Suprapubic skin (tissue), 4 donors: ENCODE measurements around the gene MXD3.

Source experiments
- EP300 ChIP-seq: sonication (generic); formaldehyde crosslinking; IDR thresholded peaks from one replicate; pipeline ENCODE4 v1.6.1; 2017; ENCODE audit warnings: antibody characterized with exemption
- POLR2A ChIP-seq, 2 donors: fragments of 450-650 bp; IDR thresholded peaks; one replicate each; pipeline ENCODE4 v1.6.1; 2017; ENCODE audit warnings: antibody characterized with exemption in 2 of 2, mild to moderate bottlenecking in 2 of 2, moderate library complexity in 2 of 2
- POLR2AphosphoS5 ChIP-seq, 3 donors: sonication (generic); formaldehyde crosslinking; IDR thresholded peaks; one replicate each; pipeline ENCODE4 v1.6.1; 2017; ENCODE audit warnings: antibody characterized with exemption in 3 of 3
- TF ChIP-seq, protein P1 (sequence below), 2 donors: fragments of 200-600 bp in 1 of 2; fragments of 450-650 bp in 1 of 2; sonication (generic) in 1 of 2; IDR thresholded peaks; one replicate each; pipeline ENCODE4 v1.5.1; 2016 to 2019; ENCODE audit warnings: antibody characterized with exemption in 2 of 2, mild to moderate bottlenecking in 1 of 2, moderate library complexity in 1 of 2

DNA sequence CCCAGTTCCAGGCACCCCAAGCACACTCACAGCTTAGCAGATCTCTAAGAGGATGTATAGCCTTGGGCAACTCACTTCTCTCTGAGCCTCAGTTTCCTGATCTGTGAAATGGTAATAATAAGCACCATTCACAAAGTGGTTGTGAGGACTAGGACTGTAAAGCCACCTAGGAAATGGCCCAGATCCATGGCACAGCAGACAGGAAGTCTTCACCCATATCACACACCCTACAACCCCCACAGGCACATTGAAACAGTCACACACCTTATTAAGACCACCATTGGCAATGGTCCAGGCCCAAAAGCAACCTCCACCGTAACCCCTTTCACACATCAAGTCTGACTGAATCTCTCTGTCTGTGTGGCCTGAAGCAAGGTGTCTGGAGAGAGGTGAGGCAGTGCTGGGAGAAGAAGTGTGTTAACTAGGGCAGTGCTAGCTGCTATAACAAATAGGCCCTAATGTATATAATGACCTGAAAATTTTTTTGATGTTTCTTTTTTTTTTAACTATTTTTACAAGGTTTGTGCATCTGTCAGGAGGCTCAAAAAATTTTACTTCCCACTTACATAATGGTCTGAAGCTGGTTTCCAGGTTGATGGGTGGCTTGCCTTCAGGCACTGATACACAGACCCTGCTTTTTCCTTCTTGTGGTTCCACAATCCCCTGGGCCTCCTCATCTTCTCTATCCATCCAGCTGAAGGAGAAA is 43.6 kb upstream of the MXD3 start:
- TF ChIP-seq, protein P1, sequence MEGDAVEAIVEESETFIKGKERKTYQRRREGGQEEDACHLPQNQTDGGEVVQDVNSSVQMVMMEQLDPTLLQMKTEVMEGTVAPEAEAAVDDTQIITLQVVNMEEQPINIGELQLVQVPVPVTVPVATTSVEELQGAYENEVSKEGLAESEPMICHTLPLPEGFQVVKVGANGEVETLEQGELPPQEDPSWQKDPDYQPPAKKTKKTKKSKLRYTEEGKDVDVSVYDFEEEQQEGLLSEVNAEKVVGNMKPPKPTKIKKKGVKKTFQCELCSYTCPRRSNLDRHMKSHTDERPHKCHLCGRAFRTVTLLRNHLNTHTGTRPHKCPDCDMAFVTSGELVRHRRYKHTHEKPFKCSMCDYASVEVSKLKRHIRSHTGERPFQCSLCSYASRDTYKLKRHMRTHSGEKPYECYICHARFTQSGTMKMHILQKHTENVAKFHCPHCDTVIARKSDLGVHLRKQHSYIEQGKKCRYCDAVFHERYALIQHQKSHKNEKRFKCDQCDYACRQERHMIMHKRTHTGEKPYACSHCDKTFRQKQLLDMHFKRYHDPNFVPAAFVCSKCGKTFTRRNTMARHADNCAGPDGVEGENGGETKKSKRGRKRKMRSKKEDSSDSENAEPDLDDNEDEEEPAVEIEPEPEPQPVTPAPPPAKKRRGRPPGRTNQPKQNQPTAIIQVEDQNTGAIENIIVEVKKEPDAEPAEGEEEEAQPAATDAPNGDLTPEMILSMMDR (IDR thresholded peaks at IDR 0.05): no peak
- no peak for TF ChIP-seq POLR2A (IDR thresholded peaks at IDR 0.05)
- TF ChIP-seq EP300: no peak
- no peak for TF ChIP-seq POLR2AphosphoS5 (IDR thresholded peaks at IDR 0.05)
